Heart right ventricle (tissue), 16 donors: ENCODE data around the gene CROCC2. TPM values are rescaled to one million over a fixed set of nuclear protein-coding genes. Genes with fewer than 3 reads are reported as not detected.

Experiments used
- ATAC-seq, 8 donors: fragments of 200-7000 bp; cut with Tn5 transposase; one replicate each; pipeline ENCODE4 v1.9.1; 2020; ENCODE audit warnings: mild to moderate bottlenecking in 8 of 8, moderate library complexity in 8 of 8, moderate number of reproducible peaks in 1 of 8
- DNase-seq, 2 donors: peaks; one replicate each; pipeline ENCODE4 v3.0.0-alpha.2; 2020
- H3K27ac ChIP-seq, 10 donors: fragments of 200-600 bp; sonication (generic) in 2 of 10; one replicate each; pipeline versions ENCODE4 v1.5.0 to v1.8.0; 2020 to 2022; ENCODE audit warnings: mild to moderate bottlenecking in 3 of 10
- H3K27me3 ChIP-seq, 7 donors: fragments of 200-600 bp; one replicate each; pipeline ENCODE4 v1.8.0; 2021 to 2022; ENCODE audit warnings: mild to moderate bottlenecking in 2 of 7
- H3K36me3 ChIP-seq, 9 donors: fragments of 200-600 bp; sonication (generic) in 1 of 9; one replicate each; pipeline versions ENCODE4 v1.5.0 to v1.8.0; 2020 to 2022; ENCODE audit warnings: mild to moderate bottlenecking in 2 of 9
- H3K4me1 ChIP-seq, 9 donors: fragments of 200-600 bp; sonication (generic) in 1 of 9; one replicate each; pipeline versions ENCODE4 v1.5.0 to v1.8.0; 2020 to 2022; ENCODE audit warnings: mild to moderate bottlenecking in 4 of 9
- H3K4me3 ChIP-seq, 10 donors: fragments of 200-600 bp; sonication (generic) in 2 of 10; one replicate each; pipeline versions ENCODE4 v1.5.0 to v1.8.0; 2020 to 2022; ENCODE audit warnings: mild to moderate bottlenecking in 7 of 10, moderate library complexity in 2 of 10
- H3K9me3 ChIP-seq, 11 donors: fragments of 200-600 bp in 10 of 11; sonication (generic) in 2 of 11; one replicate each; pipeline versions ENCODE4 v1.5.0 to v1.8.0; 2013 to 2022; ENCODE audit warnings: mild to moderate bottlenecking in 2 of 11, control low read depth in 1 of 11, moderate library complexity in 1 of 11
- CTCF ChIP-seq, 9 donors: fragments of 200-600 bp; sonication (generic) in 2 of 9; IDR thresholded peaks; one replicate each; pipeline versions ENCODE4 v1.5.0 to v1.8.0; 2021 to 2022; ENCODE audit warnings: antibody characterized with exemption in 9 of 9, mild to moderate bottlenecking in 5 of 9, moderate library complexity in 1 of 9
- WGBS, 2 donors: extraction: QIAGEN DNeasy Blood & Tissue Kit; methylation state at CpG; one replicate each; pipeline ENCODE4 v1.1.7; 2013; ENCODE audit warnings: inconsistent platforms in 1 of 2; 5-methylcytosine and 5-hydroxymethylcytosine counted together
- intact Hi-C, 10 donors: fragments of 100-400 bp; cut with DNase I; formaldehyde crosslinking; loops; one replicate each; pipeline versions ENCODE4 v1.11.1 to v1.14.2; 2022
- polyA plus RNA-seq, 2 donors: library from polyadenylated mRNA; stranded (reverse); fragments of 200-250 nt; gene quantifications; one replicate each; pipeline ENCODE4 v1.2.3, GENCODE V29; 2013
- total RNA-seq, 10 donors: library from RNA; stranded (reverse); fragmentation: NEBNext Ultra II Directional in 3 of 10; extraction: Animal tissue kit (Norgen Biotek cat#: 25700) in 3 of 10; gene quantifications; one replicate each; pipeline versions ENCODE4 v1.2.1 to v1.2.4, GENCODE V29; 2021 to 2023
- donor health status: Arrhythmogenic right ventricular cardiomyopathy.
- donor health status: ischemic (EF 13 %, LVEDD 7.1; RV severe dilation, severe dysfunction).
- donor health status: healthy with polysubstance abuse.
- donor health status: DM: no; HTN: yes; CAD: no.
- donor health status: DM: no; HTN: no; CAD: no.
- donor health status: ischemic (EF 25% LVEDD 6.9; RV normal size, moderate dysfunction).
- donor health status: ischemic (EF 25% LVEDD 5.7; RV mildly dilated, moderate dysfunction).
- donor health status: healthy.
- donor health status: DM: yes; HTN: yes; CAD: no.
- donor health status: Ischemic cardiomyopathy.
- donor health status: ischemic (EF 35%, LVEDD 5.7; RV mildly dilated, moderate dysfunction).
- donor health status: nonischemic (EF 11% LVEDD 7.7; RV severe dilation, severe dysfunction).
- donor health status: DM: yes; HTN: yes; CAD: no.
- donor health status: PGD.
- donor health status: ischemic (EF 29% LVEDD 5.4; RV normal size, mild dysfunction).
- donor health status: nonischemic (EF 23%, LVEDD 6.1; RV moderate dilation, normal function).

The CROCC2 gene
- total and polyA plus RNA-seq, 12 donors = 0.06 TPM; not detected in 11

GRCh38 chr2:240892925-240893324 lies 13.2 kb upstream of the CROCC2 start:
- Histone ChIP-seq H3K36me3 (no peaks in the 10 kb centered on the region), H3K9me3 (no peaks in the 10 kb centered on the region), H3K27ac (no peak overlapping the region), H3K4me3 (no peak overlapping the region), H3K4me1 (peaks cover 1 to 17% (median 8%) of the 10 kb centered on the region in 9 donors), H3K27me3 (peaks cover 0 to 3% (median 0%) of the 10 kb centered on the region in 7 donors)
- intact Hi-C loops = no loop called here
- TF ChIP-seq CTCF (IDR thresholded peaks at IDR 0.05) = no peak
- no peak for DNase-seq
- ATAC-seq = no peak
- WGBS, 2 donors = 83 to 84% methylated on average over 12 of the region's 12 CpGs

GRCh38 chr2:240893363-240893844 lies 12.7 kb upstream of the CROCC2 start:
- DNase-seq (no peak), ATAC-seq (no peak)
- WGBS, 2 donors = 49 to 70% methylated on average over 17 of the region's 17 CpGs

DNA sequence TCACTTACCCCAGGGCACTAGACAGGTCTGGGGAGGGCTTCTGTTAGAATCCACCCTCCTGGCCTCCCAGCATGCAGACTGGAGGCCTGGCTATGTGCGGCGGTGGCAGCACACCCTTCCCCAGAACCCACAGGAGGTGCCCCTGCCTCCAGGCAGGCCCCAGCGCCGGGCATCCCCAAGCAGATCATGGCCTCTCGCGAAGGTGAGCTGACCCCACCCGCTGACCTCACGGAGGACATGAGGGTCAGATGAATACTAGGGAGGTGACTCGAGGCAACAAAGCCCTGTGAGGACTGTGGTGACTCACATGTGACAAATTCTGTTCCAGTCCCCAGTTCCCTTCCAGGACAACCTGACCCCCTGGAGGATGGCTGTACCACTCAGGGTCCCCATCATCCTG lies 12.1 kb upstream of the CROCC2 start:
- H3K4me3 ChIP-seq = no peak overlapping the region
- ATAC-seq = no peak
- no peak for TF ChIP-seq CTCF (IDR thresholded peaks at IDR 0.05)
- H3K27ac ChIP-seq = no peak overlapping the region
- intact Hi-C loops = no loop called here
- WGBS, 2 donors = 89 to 90% methylated on average over 9 of the region's 9 CpGs
- DNase-seq = no peak
- H3K4me1 ChIP-seq = peaks cover 6 to 28% (median 14%) of the 10 kb centered on the region in 9 donors
- no peaks in the 10 kb centered on the region for H3K36me3 ChIP-seq
- H3K9me3 ChIP-seq = no peaks in the 10 kb centered on the region
- H3K27me3 ChIP-seq = peaks cover 0 to 3% (median 0%) of the 10 kb centered on the region in 7 donors

More at GRCh38 chr2:240893363-240893844, 12.7 kb upstream of the CROCC2 start:
- Histone ChIP-seq H3K9me3 (no peaks in the 10 kb centered on the region), H3K36me3 (no peaks in the 10 kb centered on the region), H3K4me1 (peaks cover 4 to 22% (median 12%) of the 10 kb centered on the region in 9 donors), H3K4me3 (no peak overlapping the region), H3K27me3 (peaks cover 0 to 3% (median 0%) of the 10 kb centered on the region in 7 donors), H3K27ac (no peak overlapping the region)
- intact Hi-C loops = no loop called here
- no peak for TF ChIP-seq CTCF (IDR thresholded peaks at IDR 0.05)

DNA sequence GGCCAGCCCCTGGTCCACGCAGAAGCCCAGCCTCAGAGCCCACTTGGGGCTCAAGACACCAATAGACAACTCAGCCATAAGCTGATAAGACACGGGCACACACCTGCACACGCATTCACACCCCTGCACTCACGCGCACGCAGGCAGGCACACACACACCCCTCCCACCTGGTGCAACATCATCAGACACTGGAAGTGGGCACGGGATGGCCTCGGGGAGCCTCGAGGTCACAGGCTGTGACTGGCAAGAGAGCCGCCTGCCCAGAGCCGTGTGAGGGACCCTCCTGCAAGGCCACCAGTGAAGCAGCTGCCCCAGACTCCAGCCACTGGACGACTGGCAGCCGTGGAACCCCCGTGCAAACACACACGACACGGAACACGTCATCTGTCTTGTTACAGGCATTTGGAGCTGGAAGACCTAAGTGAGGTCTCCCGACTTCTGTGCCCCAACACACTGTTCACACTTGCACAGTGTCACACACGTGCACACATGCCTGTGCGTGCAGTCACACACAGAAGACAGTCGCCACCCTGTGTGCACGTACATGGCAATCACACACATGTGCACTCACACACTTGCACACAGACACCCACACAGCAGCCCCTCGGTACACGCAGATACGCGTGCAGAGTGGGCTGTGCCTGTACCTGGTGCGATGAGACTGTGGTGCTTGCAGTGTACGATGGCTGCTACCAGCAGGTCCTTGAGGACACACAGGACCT lies 11.1 kb upstream of the CROCC2 start:
- no peaks in the 10 kb centered on the region for H3K36me3 ChIP-seq
- intact Hi-C loops = no loop called here
- WGBS, 2 donors = 87% methylated on average over 28 of the region's 28 CpGs
- no peak for TF ChIP-seq CTCF (IDR thresholded peaks at IDR 0.05)
- no peak for DNase-seq
- no peaks in the 10 kb centered on the region for H3K9me3 ChIP-seq
- no peak overlapping the region for H3K4me3 ChIP-seq
- peaks cover 0 to 3% (median 0%) of the 10 kb centered on the region in 7 donors for H3K27me3 ChIP-seq
- H3K27ac ChIP-seq = no peak overlapping the region
- ATAC-seq = no peak
- peaks cover 9 to 35% (median 21%) of the 10 kb centered on the region in 9 donors for H3K4me1 ChIP-seq
